OCI-LY3 (cell line): ENCODE data around the gene PHC2.

Experiments used
- CTCF ChIP-seq: fragments of 200-600, 300-600 bp; sonication (generic); IDR thresholded peaks from 2 replicates; pipeline ENCODE4 v1.5.1; 2014; ENCODE audit warnings: antibody characterized with exemption, low read length, low read depth
- EZH2phosphoT487 ChIP-seq: fragments of 200-600 bp; shearing (Covaris generic); IDR thresholded peaks from 2 replicates; pipeline ENCODE4 v1.6.1; 2018; ENCODE audit warnings: antibody characterized with exemption, mixed run types, low read depth

- TF ChIP-seq CTCF: no peak
- TF ChIP-seq EZH2phosphoT487: no peak
These were observed 120.2 kb downstream of the PHC2 start for GRCh38 chr1:33310702-33311101.
